IMR-90 (cell line): ENCODE measurements around the gene MFRP. TPM values are rescaled to one million over a fixed set of nuclear protein-coding genes. Genes with fewer than 3 reads are reported as not detected.
A peak's percentile ranks its signal among the peaks of the same experiment; 100 is the strongest.

Experiments used
- ATAC-seq: fragments of 200-7000 bp; cut with Tn5 transposase; 2 replicates; pipeline ENCODE4 v1.9.1; 2020; ENCODE audit warnings: low read depth, mild to moderate bottlenecking, moderate library complexity
- BruUV-seq: library from RNA; stranded (reverse); fragments of 400-500 nt; replicated peaks from 2 replicates; lab custom pipeline; 2021; lab: Mats Ljungman, UMichigan
- CTCF ChIA-PET: fragments of 300-600 bp; formaldehyde crosslinking; extraction: SDS; loops from one replicate; lab custom pipeline; 2021; ENCODE audit warnings: antibody characterized with exemption; lab: Yijun Ruan, JAX
- POLR2A ChIA-PET: fragments of 300-600 bp; sonication (Branson Sonifier 250); formaldehyde crosslinking; loops from one replicate; lab custom pipeline; 2022; ENCODE audit warnings: antibody characterized with exemption; ENCODE audit not compliant: unreplicated experiment; lab: Charles Lee
- DNase-seq: peaks from one replicate; pipeline ENCODE4 v3.0.0; 2013
- H2AFZ ChIP-seq: replicated peaks from 2 replicates; pipeline ENCODE3; 2013; ENCODE audit warnings: low read length, mild to moderate bottlenecking; ENCODE audit not compliant: poor library complexity
- H2AK5ac ChIP-seq: 2 replicates; pipeline ENCODE4 v1.6.1; 2013; ENCODE audit warnings: low read depth, low read length, inconsistent platforms
- H2AK9ac ChIP-seq: replicated peaks from 2 replicates; pipeline ENCODE3; 2013; ENCODE audit warnings: mild to moderate bottlenecking, low read depth, low read length, moderate library complexity; ENCODE audit not compliant: poor library complexity
- H2BK120ac ChIP-seq: 2 replicates; pipeline ENCODE4 v1.6.1; 2013; ENCODE audit warnings: low read depth, low read length, inconsistent platforms
- H2BK15ac ChIP-seq: 3 replicates; pipeline ENCODE4 v1.6.1; 2013; ENCODE audit warnings: low read depth, low read length, inconsistent platforms
- H2BK20ac ChIP-seq: 2 replicates; pipeline ENCODE4 v1.6.1; 2013; ENCODE audit warnings: low read depth, mild to moderate bottlenecking, inconsistent platforms, low read length, moderate library complexity
- H2BK5ac ChIP-seq: 2 replicates; pipeline ENCODE4 v1.6.1; 2013; ENCODE audit warnings: mild to moderate bottlenecking, low read depth, low read length, inconsistent platforms; ENCODE audit not compliant: poor library complexity, severe bottlenecking
- H3K14ac ChIP-seq: replicated peaks from 2 replicates; pipeline ENCODE4 v1.6.1; 2013; ENCODE audit warnings: low read depth, low read length, inconsistent platforms
- H3K18ac ChIP-seq: 2 replicates; pipeline ENCODE4 v1.6.1; 2013; ENCODE audit warnings: low read depth, low read length, control low read depth
- H3K23ac ChIP-seq: 2 replicates; pipeline ENCODE4 v1.6.1; 2013; ENCODE audit warnings: low read depth, low read length, inconsistent platforms
- H3K27ac ChIP-seq: 2 replicates; pipeline ENCODE4 v1.5.1; 2013; ENCODE audit warnings: mild to moderate bottlenecking, control low read depth, low read length; ENCODE audit not compliant: insufficient read depth
- H3K27me3 ChIP-seq: 2 replicates; pipeline ENCODE4 v1.6.1; 2013; ENCODE audit warnings: low read length; ENCODE audit not compliant: control insufficient read depth, insufficient read depth
- H3K36me3 ChIP-seq: 2 replicates; pipeline ENCODE4 v1.6.1; 2013; ENCODE audit warnings: low read length, mixed read lengths; ENCODE audit not compliant: control insufficient read depth, insufficient read depth
- H3K4ac ChIP-seq: 2 replicates; pipeline ENCODE4 v1.6.1; 2013; ENCODE audit warnings: low read depth, low read length, inconsistent platforms
- H3K4me1 ChIP-seq: 2 replicates; pipeline ENCODE4 v1.6.1; 2013; ENCODE audit warnings: low read length, mixed read lengths; ENCODE audit not compliant: control insufficient read depth, insufficient read depth
- H3K4me2 ChIP-seq: 2 replicates; pipeline ENCODE4 v1.6.1; 2013; ENCODE audit warnings: low read depth, mild to moderate bottlenecking, control low read depth, low read length, moderate library complexity
- H3K4me3 ChIP-seq: 2 replicates; pipeline ENCODE4 v1.5.1; 2013; ENCODE audit warnings: low read depth, mild to moderate bottlenecking, control low read depth, low read length, moderate library complexity; ENCODE audit not compliant: insufficient read depth
- H3K56ac ChIP-seq: 2 replicates; pipeline ENCODE4 v1.6.1; 2013; ENCODE audit warnings: low read length, inconsistent platforms; ENCODE audit not compliant: insufficient read depth; ENCODE audit errors: extremely low read depth
- H3K79me1 ChIP-seq, 2 experiments: 2 replicates each; pipeline ENCODE4 v1.6.1; 2013; ENCODE audit warnings: low read length in 2 of 2, inconsistent platforms in 1 of 2, low read depth in 1 of 2
- H3K9ac ChIP-seq: 2 replicates; pipeline ENCODE4 v1.6.1; 2013; ENCODE audit warnings: low read depth, low read length, control low read depth
- H3K9me1 ChIP-seq: 2 replicates; pipeline ENCODE4 v1.6.1; 2013; ENCODE audit warnings: low read length, inconsistent platforms; ENCODE audit not compliant: insufficient read depth
- H3K9me3 ChIP-seq: 2 replicates; pipeline ENCODE4 v1.6.1; 2013; ENCODE audit warnings: low read length; ENCODE audit not compliant: control insufficient read depth, insufficient read depth
- H4K20me1 ChIP-seq: 2 replicates; pipeline ENCODE4 v1.6.1; 2013; ENCODE audit warnings: low read length, inconsistent platforms; ENCODE audit not compliant: insufficient read depth
- H4K5ac ChIP-seq: 2 replicates; pipeline ENCODE4 v1.6.1; 2013; ENCODE audit warnings: mild to moderate bottlenecking, low read depth, low read length, control low read depth
- H4K8ac ChIP-seq, 2 experiments: 2 replicates each; pipeline ENCODE4 v1.6.1; 2013; ENCODE audit warnings: low read depth in 2 of 2, low read length in 2 of 2, control low read depth in 1 of 2, inconsistent platforms in 1 of 2
- H4K91ac ChIP-seq: 2 replicates; pipeline ENCODE4 v1.6.1; 2013; ENCODE audit warnings: low read depth, low read length, inconsistent platforms; ENCODE audit not compliant: insufficient read depth
- NFE2L2 ChIP-seq: fragments of 150-350 bp; IDR thresholded peaks from 2 replicates; pipeline ENCODE4 v1.6.1; 2016; ENCODE audit warnings: low read depth, mild to moderate bottlenecking, low read length
- RAD21 ChIP-seq: IDR thresholded peaks from 2 replicates; pipeline ENCODE4 v1.6.1; 2012; ENCODE audit warnings: low read length, improper control_type of control experiment
- WGBS, 2 experiments: methylation state at CpG; one replicate each; pipeline versions ENCODE4 v1.1.5 to v1.1.7; 2013; ENCODE audit warnings: missing lambda C conversion rate in 2 of 2; ENCODE audit not compliant: insufficient read length in 1 of 2; ENCODE audit errors: extremely low coverage in 2 of 2; 5-methylcytosine and 5-hydroxymethylcytosine counted together
- dilution Hi-C: fragments of 300-500 bp; cut with HindIII; formaldehyde crosslinking; loops from one replicate; pipeline ENCODE4 v1.14.3; 2018; ENCODE audit warnings: low sequenced_read_pairs; ENCODE audit not compliant: unreplicated experiment
- in situ Hi-C: fragments of 300-500 bp; cut with MboI; formaldehyde crosslinking; loops from 3 replicates; pipeline ENCODE4 v1.14.3; 2019; ENCODE audit warnings: low sequenced_read_pairs, inconsistent platforms, mixed read lengths
- intact Hi-C: fragments of 100-400 bp; cut with micrococcal nuclease; formaldehyde crosslinking; loops from 2 replicates; pipeline ENCODE4 v1.10.0; 2022
- polyA plus RNA-seq, 3 experiments: library from polyadenylated mRNA; depleted of rRNA; stranded (reverse); fragments of >200 nt; gene quantifications; 2 replicates each; pipeline ENCODE4 v1.2.3, GENCODE V29; 2012; ENCODE audit warnings: low replicate concordance in 1 of 3
- total RNA-seq: library from RNA; depleted of rRNA; stranded (reverse); fragments of >200 nt; gene quantifications from 2 replicates; pipeline ENCODE4 v1.2.3, GENCODE V29; 2012

Gene MFRP
- total and polyA plus RNA-seq, 2 of the 4 experiments (the other 2 are of a cell fraction), result not detected

- H3K56ac ChIP-seq, result peak overlapping the region; percentile 62; the same call in 1 of the 2 replicates
- DNase-seq, result no peak
- peaks cover 5% of the 10 kb centered on the region; the same call in 1 of the 2 replicates for H4K20me1 ChIP-seq
- H3K9me1 ChIP-seq, result peaks cover 10% of the 10 kb centered on the region
- peaks cover 2% of the 10 kb centered on the region; the same call in 1 of the 2 replicates for H3K36me3 ChIP-seq
- H3K14ac ChIP-seq, result peak overlapping the region; percentile 74
- ChIA-PET POLR2A (interaction anchor here (1.0 kb wide), 1 partner anchor 15 kb away, joined by 3 read pairs; no protein-coding TSS in a partner anchor), CTCF (interaction anchor here (0.5 to 2.4 kb wide), 19 partner anchors 14 to 880 kb away, joined by 3 to 20 read pairs (median 4); partner anchors contain the start of genes MCAM and USP2)
- TF ChIP-seq NFE2L2, result no peak
- no peak for TF ChIP-seq RAD21
- intact Hi-C loops (loop anchor here (1.0 to 5.0 kb wide), 8 partner anchors 18 to 244 kb away; partner anchors contain the start of genes ABCG4 and CBL), dilution Hi-C loops (no loop called here), in situ Hi-C loops (no loop called here)
- peak overlapping the region; percentile 49 for H3K4me3 ChIP-seq
- H2AK5ac ChIP-seq, result peak overlapping the region; percentile 72
- H3K27ac ChIP-seq, result peak overlapping the region; percentile 74
- no peaks in the 10 kb centered on the region for H3K9me3 ChIP-seq
- H3K4me2 ChIP-seq, result peak overlapping the region; percentile 56
- peak overlapping the region; percentile 95 for H4K91ac ChIP-seq
- ATAC-seq, result no peak
- peaks cover 17 to 42% of the 10 kb centered on the region in 2 experiments; a peak in 3 of 4 replicates for H3K79me1 ChIP-seq
- peak overlapping the region; percentile 93 for H3K23ac ChIP-seq
- peak overlapping the region; percentile 30; the same call in 1 of the 2 replicates for H3K18ac ChIP-seq
- H2AFZ ChIP-seq, result peak overlapping the region; percentile 92
- H2BK20ac ChIP-seq, result peak overlapping the region; percentile 65
- BruUV-seq, result no TSS peak
- H3K27me3 ChIP-seq, result no peaks in the 10 kb centered on the region
- H2BK5ac ChIP-seq, result peak overlapping the region; percentile 44
- peak overlapping the region; percentile 42 for H4K5ac ChIP-seq
- peak overlapping the region; percentile 17 to 78; a peak in 3 of 4 replicates for H4K8ac ChIP-seq
- peak overlapping the region; percentile 84 for H3K4ac ChIP-seq
- H2BK15ac ChIP-seq, result peak overlapping the region; percentile 59; the same call in 1 of the 3 replicates
- peak overlapping the region; percentile 81 for H2BK120ac ChIP-seq
- peak overlapping the region; percentile 54 for H3K9ac ChIP-seq
- peaks cover 26% of the 10 kb centered on the region for H3K4me1 ChIP-seq
- H2AK9ac ChIP-seq, result peak overlapping the region; percentile 84
- 21% methylated on average over 5 of the region's 11 CpGs; no CpG with 5 or more reads in 1 of the 2 experiments for WGBS, 2 experiments
Measured at GRCh38 chr11:119338965-119339588, 7.4 kb downstream of the MFRP start.
